IMR-90 (cell line): ENCODE results near the gene NCDN. TPM values are rescaled to one million over a fixed set of nuclear protein-coding genes. Genes with fewer than 3 reads are reported as not detected.

Experiments
- ATAC-seq: fragments of 200-7000 bp; cut with Tn5 transposase; 2 replicates; pipeline ENCODE4 v1.9.1; 2020; ENCODE audit warnings: low read depth, mild to moderate bottlenecking, moderate library complexity
- BruUV-seq: library from RNA; stranded (reverse); fragments of 400-500 nt; replicated peaks from 2 replicates; lab custom pipeline; 2021; lab: Mats Ljungman, UMichigan
- CTCF ChIA-PET: fragments of 300-600 bp; formaldehyde crosslinking; extraction: SDS; loops from one replicate; lab custom pipeline; 2021; ENCODE audit warnings: antibody characterized with exemption; lab: Yijun Ruan, JAX
- POLR2A ChIA-PET: fragments of 300-600 bp; sonication (Branson Sonifier 250); formaldehyde crosslinking; loops from one replicate; lab custom pipeline; 2022; ENCODE audit warnings: antibody characterized with exemption; ENCODE audit not compliant: unreplicated experiment; lab: Charles Lee
- DNase-seq: peaks from one replicate; pipeline ENCODE4 v3.0.0; 2013
- H2AFZ ChIP-seq: replicated peaks from 2 replicates; pipeline ENCODE3; 2013; ENCODE audit warnings: low read length, mild to moderate bottlenecking; ENCODE audit not compliant: poor library complexity
- H2AK5ac ChIP-seq: 2 replicates; pipeline ENCODE4 v1.6.1; 2013; ENCODE audit warnings: low read depth, low read length, inconsistent platforms
- H2AK9ac ChIP-seq: replicated peaks from 2 replicates; pipeline ENCODE3; 2013; ENCODE audit warnings: mild to moderate bottlenecking, low read depth, low read length, moderate library complexity; ENCODE audit not compliant: poor library complexity
- H2BK120ac ChIP-seq: 2 replicates; pipeline ENCODE4 v1.6.1; 2013; ENCODE audit warnings: low read depth, low read length, inconsistent platforms
- H2BK15ac ChIP-seq: 3 replicates; pipeline ENCODE4 v1.6.1; 2013; ENCODE audit warnings: low read depth, low read length, inconsistent platforms
- H2BK20ac ChIP-seq: 2 replicates; pipeline ENCODE4 v1.6.1; 2013; ENCODE audit warnings: low read depth, mild to moderate bottlenecking, inconsistent platforms, low read length, moderate library complexity
- H2BK5ac ChIP-seq: 2 replicates; pipeline ENCODE4 v1.6.1; 2013; ENCODE audit warnings: mild to moderate bottlenecking, low read depth, low read length, inconsistent platforms; ENCODE audit not compliant: poor library complexity, severe bottlenecking
- H3K14ac ChIP-seq: replicated peaks from 2 replicates; pipeline ENCODE4 v1.6.1; 2013; ENCODE audit warnings: low read depth, low read length, inconsistent platforms
- H3K18ac ChIP-seq: 2 replicates; pipeline ENCODE4 v1.6.1; 2013; ENCODE audit warnings: low read depth, low read length, control low read depth
- H3K23ac ChIP-seq: 2 replicates; pipeline ENCODE4 v1.6.1; 2013; ENCODE audit warnings: low read depth, low read length, inconsistent platforms
- H3K27ac ChIP-seq: 2 replicates; pipeline ENCODE4 v1.5.1; 2013; ENCODE audit warnings: mild to moderate bottlenecking, control low read depth, low read length; ENCODE audit not compliant: insufficient read depth
- H3K27me3 ChIP-seq: 2 replicates; pipeline ENCODE4 v1.6.1; 2013; ENCODE audit warnings: low read length; ENCODE audit not compliant: control insufficient read depth, insufficient read depth
- H3K36me3 ChIP-seq: 2 replicates; pipeline ENCODE4 v1.6.1; 2013; ENCODE audit warnings: low read length, mixed read lengths; ENCODE audit not compliant: control insufficient read depth, insufficient read depth
- H3K4ac ChIP-seq: 2 replicates; pipeline ENCODE4 v1.6.1; 2013; ENCODE audit warnings: low read depth, low read length, inconsistent platforms
- H3K4me1 ChIP-seq: 2 replicates; pipeline ENCODE4 v1.6.1; 2013; ENCODE audit warnings: low read length, mixed read lengths; ENCODE audit not compliant: control insufficient read depth, insufficient read depth
- H3K4me2 ChIP-seq: 2 replicates; pipeline ENCODE4 v1.6.1; 2013; ENCODE audit warnings: low read depth, mild to moderate bottlenecking, control low read depth, low read length, moderate library complexity
- H3K4me3 ChIP-seq: 2 replicates; pipeline ENCODE4 v1.5.1; 2013; ENCODE audit warnings: low read depth, mild to moderate bottlenecking, control low read depth, low read length, moderate library complexity; ENCODE audit not compliant: insufficient read depth
- H3K56ac ChIP-seq: 2 replicates; pipeline ENCODE4 v1.6.1; 2013; ENCODE audit warnings: low read length, inconsistent platforms; ENCODE audit not compliant: insufficient read depth; ENCODE audit errors: extremely low read depth
- H3K79me1 ChIP-seq, 2 experiments: 2 replicates each; pipeline ENCODE4 v1.6.1; 2013; ENCODE audit warnings: low read length in 2 of 2, inconsistent platforms in 1 of 2, low read depth in 1 of 2
- H3K9ac ChIP-seq: 2 replicates; pipeline ENCODE4 v1.6.1; 2013; ENCODE audit warnings: low read depth, low read length, control low read depth
- H3K9me1 ChIP-seq: 2 replicates; pipeline ENCODE4 v1.6.1; 2013; ENCODE audit warnings: low read length, inconsistent platforms; ENCODE audit not compliant: insufficient read depth
- H3K9me3 ChIP-seq: 2 replicates; pipeline ENCODE4 v1.6.1; 2013; ENCODE audit warnings: low read length; ENCODE audit not compliant: control insufficient read depth, insufficient read depth
- H4K20me1 ChIP-seq: 2 replicates; pipeline ENCODE4 v1.6.1; 2013; ENCODE audit warnings: low read length, inconsistent platforms; ENCODE audit not compliant: insufficient read depth
- H4K5ac ChIP-seq: 2 replicates; pipeline ENCODE4 v1.6.1; 2013; ENCODE audit warnings: mild to moderate bottlenecking, low read depth, low read length, control low read depth
- H4K8ac ChIP-seq, 2 experiments: 2 replicates each; pipeline ENCODE4 v1.6.1; 2013; ENCODE audit warnings: low read depth in 2 of 2, low read length in 2 of 2, control low read depth in 1 of 2, inconsistent platforms in 1 of 2
- H4K91ac ChIP-seq: 2 replicates; pipeline ENCODE4 v1.6.1; 2013; ENCODE audit warnings: low read depth, low read length, inconsistent platforms; ENCODE audit not compliant: insufficient read depth
- BHLHE40 ChIP-seq: fragments of 150-350 bp; IDR thresholded peaks from 2 replicates; pipeline ENCODE4 v1.6.1; 2016; ENCODE audit warnings: mild to moderate bottlenecking, low read depth, low read length
- CEBPB ChIP-seq: IDR thresholded peaks from 2 replicates; pipeline ENCODE4 v1.6.1; 2012; ENCODE audit warnings: low read depth, low read length, improper control_type of control experiment
- CHD1 ChIP-seq: IDR thresholded peaks from 2 replicates; pipeline ENCODE4 v1.6.1; 2012; ENCODE audit warnings: low read depth, low read length, improper control_type of control experiment
- FOS ChIP-seq: fragments of 150-350 bp; IDR thresholded peaks from 2 replicates; pipeline ENCODE4 v1.6.1; 2016; ENCODE audit warnings: low read depth, low read length
- MAZ ChIP-seq: IDR thresholded peaks from 2 replicates; pipeline ENCODE4 v1.6.1; 2012; ENCODE audit warnings: low read depth, mild to moderate bottlenecking, low read length, improper control_type of control experiment, moderate library complexity, borderline replicate concordance
- MXI1 ChIP-seq: IDR thresholded peaks from 2 replicates; pipeline ENCODE4 v1.6.1; 2012; ENCODE audit warnings: low read depth, mild to moderate bottlenecking, low read length, moderate library complexity, borderline replicate concordance
- NFE2L2 ChIP-seq: fragments of 150-350 bp; IDR thresholded peaks from 2 replicates; pipeline ENCODE4 v1.6.1; 2016; ENCODE audit warnings: low read depth, mild to moderate bottlenecking, low read length
- POLR2A ChIP-seq: IDR thresholded peaks from 2 replicates; pipeline ENCODE4 v1.6.1; 2012; ENCODE audit warnings: mild to moderate bottlenecking, low read depth, low read length
- RAD21 ChIP-seq: IDR thresholded peaks from 2 replicates; pipeline ENCODE4 v1.6.1; 2012; ENCODE audit warnings: low read length, improper control_type of control experiment
- RCOR1 ChIP-seq: IDR thresholded peaks from 2 replicates; pipeline ENCODE4 v1.6.1; 2012; ENCODE audit warnings: mild to moderate bottlenecking, low read length, improper control_type of control experiment; ENCODE audit not compliant: insufficient replicate concordance
- SMC3 ChIP-seq: fragments of 150-350 bp; IDR thresholded peaks from 2 replicates; pipeline ENCODE4 v1.6.1; 2016; ENCODE audit warnings: low read depth, mild to moderate bottlenecking, antibody characterized with exemption, low read length, moderate library complexity
- whole genome bisulfite sequencing, 2 experiments: methylation state at CpG; one replicate each; pipeline versions ENCODE4 v1.1.5 to v1.1.7; 2013; ENCODE audit warnings: missing lambda C conversion rate in 2 of 2; ENCODE audit not compliant: insufficient read length in 1 of 2; ENCODE audit errors: extremely low coverage in 2 of 2; 5-methylcytosine and 5-hydroxymethylcytosine counted together
- dilution Hi-C: fragments of 300-500 bp; cut with HindIII; formaldehyde crosslinking; loops from one replicate; pipeline ENCODE4 v1.14.3; 2018; ENCODE audit warnings: low sequenced_read_pairs; ENCODE audit not compliant: unreplicated experiment
- in situ Hi-C: fragments of 300-500 bp; cut with MboI; formaldehyde crosslinking; loops from 3 replicates; pipeline ENCODE4 v1.14.3; 2019; ENCODE audit warnings: low sequenced_read_pairs, inconsistent platforms, mixed read lengths
- intact Hi-C: fragments of 100-400 bp; cut with micrococcal nuclease; formaldehyde crosslinking; loops from 2 replicates; pipeline ENCODE4 v1.10.0; 2022
- polyA plus RNA-seq, 3 experiments: library from polyadenylated mRNA; depleted of rRNA; stranded (reverse); fragments of >200 nt; gene quantifications; 2 replicates each; pipeline ENCODE4 v1.2.3, GENCODE V29; 2012; ENCODE audit warnings: low replicate concordance in 1 of 3
- total RNA-seq: library from RNA; depleted of rRNA; stranded (reverse); fragments of >200 nt; gene quantifications from 2 replicates; pipeline ENCODE4 v1.2.3, GENCODE V29; 2012
- TF ChIP-seq, protein P1 (sequence below): conservative IDR thresholded peaks from 2 replicates; pipeline ENCODE4 v1.5.1; 2012; ENCODE audit warnings: mild to moderate bottlenecking, low read depth, low read length, improper control_type of control experiment
- TF ChIP-seq, protein P2 (sequence below): fragments of 150-350 bp; IDR thresholded peaks from 2 replicates; pipeline ENCODE4 v1.6.1; 2016; ENCODE audit warnings: low read depth, mild to moderate bottlenecking, low read length, moderate library complexity, borderline replicate concordance
- TF ChIP-seq, protein P3 (sequence below): fragments of 150-350 bp; IDR thresholded peaks from 2 replicates; pipeline ENCODE4 v1.6.1; 2017; ENCODE audit warnings: mild to moderate bottlenecking, antibody characterized with exemption, low read length, low read depth

Gene NCDN
- total and polyA plus RNA-seq, 2 of the 4 experiments (the other 2 are of a cell fraction), result 10.0 to 38.8 TPM

DNA sequence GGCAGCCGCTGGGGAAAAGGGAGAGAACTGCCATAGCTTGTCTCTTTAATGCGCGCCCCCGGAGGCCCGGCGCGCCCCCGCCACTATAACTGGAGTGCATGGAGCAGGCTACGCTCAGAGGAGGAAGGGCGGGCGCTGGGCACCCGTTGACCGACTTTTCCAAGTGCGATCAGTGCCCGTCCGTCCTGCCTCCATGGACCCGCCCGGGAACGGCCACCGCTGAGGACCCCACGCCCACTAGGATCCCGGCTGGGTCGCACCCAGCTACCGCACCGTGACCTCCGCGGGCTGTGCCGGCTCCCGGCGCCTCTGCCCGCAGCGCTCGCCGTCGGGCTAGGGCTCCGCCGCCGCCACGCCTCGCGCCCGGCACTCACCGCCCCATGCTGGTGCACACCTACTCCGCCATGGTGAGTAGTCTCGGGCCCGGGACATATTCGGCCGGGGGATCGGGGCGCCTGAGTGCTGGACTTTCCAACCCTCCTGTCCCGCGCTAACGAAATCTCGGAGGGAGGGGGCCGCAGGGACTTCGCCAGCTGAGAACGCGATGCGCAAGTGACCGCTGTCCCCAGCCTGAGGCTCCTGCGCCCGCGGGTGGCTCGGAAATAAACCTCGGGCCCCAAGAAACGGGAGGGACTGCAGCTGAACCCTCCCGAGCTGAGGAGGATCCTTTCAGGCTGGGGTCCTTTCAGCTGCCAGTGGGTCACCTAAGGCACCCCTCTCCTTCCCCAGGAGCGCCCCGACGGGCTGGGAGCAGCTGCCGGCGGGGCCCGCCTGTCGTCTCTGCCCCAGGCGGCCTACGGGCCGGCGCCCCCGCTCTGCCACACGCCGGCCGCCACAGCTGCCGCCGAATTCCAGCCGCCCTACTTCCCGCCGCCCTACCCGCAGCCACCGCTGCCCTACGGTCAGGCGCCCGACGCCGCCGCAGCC lies 15.9 kb downstream of the NCDN start, which contains the start of gene TFAP2E:
TSS of gene TFAP2E (plus strand) at position 117 of the 927 bp plus-strand sequence. CDS start at position 381, 264 bp downstream.
- WGBS, 2 experiments, result 9% methylated on average over 51 of the region's 95 CpGs; no CpG with 5 or more reads in 1 of the 2 experiments
- Histone ChIP-seq H3K18ac (no peak within 1 kb of the TSS), H3K27ac (no peak within 1 kb of the TSS), H4K8ac (no peak within 1 kb of the TSS), H2BK5ac (no peak within 1 kb of the TSS), H3K4ac (no peak within 1 kb of the TSS), H4K91ac (no peak within 1 kb of the TSS), H2BK20ac (no peak within 1 kb of the TSS), H3K4me1 (peaks cover 1% of the 10 kb centered on the region; the same call in 1 of the 2 replicates), H3K9ac (no peak within 1 kb of the TSS), H3K9me3 (no peaks in the 10 kb centered on the region), H3K9me1 (no peaks in the 10 kb centered on the region), H2AK5ac (no peak within 1 kb of the TSS), H3K79me1 (no peaks in the 10 kb centered on the region), H3K27me3 (peaks cover 51% of the 10 kb centered on the region), H3K23ac (no peak within 1 kb of the TSS; the same call in 1 of the 2 replicates), H2AK9ac (peak within 1 kb of the TSS; percentile 50), H2AFZ (peak within 1 kb of the TSS; percentile 88), H3K56ac (no peak within 1 kb of the TSS), H2BK15ac (no peak within 1 kb of the TSS), H3K4me2 (peak within 1 kb of the TSS; percentile 48), H3K14ac (no peak within 1 kb of the TSS), H4K20me1 (0 out of 2 replicates have a peak, but pooled peaks cover 5% of the 10 kb centered on the region), H3K4me3 (peak within 1 kb of the TSS; percentile 48), H3K36me3 (no peaks in the 10 kb centered on the region), H2BK120ac (no peak within 1 kb of the TSS), H4K5ac (no peak within 1 kb of the TSS)
- dilution Hi-C loops, result no loop called here
- BruUV-seq, result no TSS peak
- in situ Hi-C loops, result loop anchor here (5.0 kb wide), 1 partner anchor 199 kb away; no protein-coding TSS in a partner anchor
- intact Hi-C loops, result no loop called here
- ChIA-PET CTCF (no interaction called here), POLR2A (no interaction called here)
- DNase-seq (no peak), ATAC-seq (peak; percentile 68)
- TF ChIP-seq CHD1 (no peak), BHLHE40 (no peak), MXI1 (no peak), FOS (no peak), NFE2L2 (no peak), MAZ (no peak), RCOR1 (no peak), SMC3 (no peak), RAD21 (no peak), POLR2A (no peak), CEBPB (no peak)
- TF ChIP-seq, protein P1, sequence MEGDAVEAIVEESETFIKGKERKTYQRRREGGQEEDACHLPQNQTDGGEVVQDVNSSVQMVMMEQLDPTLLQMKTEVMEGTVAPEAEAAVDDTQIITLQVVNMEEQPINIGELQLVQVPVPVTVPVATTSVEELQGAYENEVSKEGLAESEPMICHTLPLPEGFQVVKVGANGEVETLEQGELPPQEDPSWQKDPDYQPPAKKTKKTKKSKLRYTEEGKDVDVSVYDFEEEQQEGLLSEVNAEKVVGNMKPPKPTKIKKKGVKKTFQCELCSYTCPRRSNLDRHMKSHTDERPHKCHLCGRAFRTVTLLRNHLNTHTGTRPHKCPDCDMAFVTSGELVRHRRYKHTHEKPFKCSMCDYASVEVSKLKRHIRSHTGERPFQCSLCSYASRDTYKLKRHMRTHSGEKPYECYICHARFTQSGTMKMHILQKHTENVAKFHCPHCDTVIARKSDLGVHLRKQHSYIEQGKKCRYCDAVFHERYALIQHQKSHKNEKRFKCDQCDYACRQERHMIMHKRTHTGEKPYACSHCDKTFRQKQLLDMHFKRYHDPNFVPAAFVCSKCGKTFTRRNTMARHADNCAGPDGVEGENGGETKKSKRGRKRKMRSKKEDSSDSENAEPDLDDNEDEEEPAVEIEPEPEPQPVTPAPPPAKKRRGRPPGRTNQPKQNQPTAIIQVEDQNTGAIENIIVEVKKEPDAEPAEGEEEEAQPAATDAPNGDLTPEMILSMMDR, result no peak
- TF ChIP-seq, protein P2, sequence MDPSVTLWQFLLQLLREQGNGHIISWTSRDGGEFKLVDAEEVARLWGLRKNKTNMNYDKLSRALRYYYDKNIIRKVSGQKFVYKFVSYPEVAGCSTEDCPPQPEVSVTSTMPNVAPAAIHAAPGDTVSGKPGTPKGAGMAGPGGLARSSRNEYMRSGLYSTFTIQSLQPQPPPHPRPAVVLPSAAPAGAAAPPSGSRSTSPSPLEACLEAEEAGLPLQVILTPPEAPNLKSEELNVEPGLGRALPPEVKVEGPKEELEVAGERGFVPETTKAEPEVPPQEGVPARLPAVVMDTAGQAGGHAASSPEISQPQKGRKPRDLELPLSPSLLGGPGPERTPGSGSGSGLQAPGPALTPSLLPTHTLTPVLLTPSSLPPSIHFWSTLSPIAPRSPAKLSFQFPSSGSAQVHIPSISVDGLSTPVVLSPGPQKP, result no peak
- TF ChIP-seq, protein P3, sequence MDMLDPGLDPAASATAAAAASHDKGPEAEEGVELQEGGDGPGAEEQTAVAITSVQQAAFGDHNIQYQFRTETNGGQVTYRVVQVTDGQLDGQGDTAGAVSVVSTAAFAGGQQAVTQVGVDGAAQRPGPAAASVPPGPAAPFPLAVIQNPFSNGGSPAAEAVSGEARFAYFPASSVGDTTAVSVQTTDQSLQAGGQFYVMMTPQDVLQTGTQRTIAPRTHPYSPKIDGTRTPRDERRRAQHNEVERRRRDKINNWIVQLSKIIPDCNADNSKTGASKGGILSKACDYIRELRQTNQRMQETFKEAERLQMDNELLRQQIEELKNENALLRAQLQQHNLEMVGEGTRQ, result no peak
